Liver (tissue), 3 donors: Measurements from ENCODE around the gene FADD.

Experiments used
- CTCF ChIP-seq: fragments of 150-350 bp; IDR thresholded peaks from 2 replicates; pipeline ENCODE4 v1.5.1; 2017; ENCODE audit warnings: improper control_type of control experiment, low read depth, low read length; ENCODE audit not compliant: missing input control
- HNF4A ChIP-seq, 2 donors: conservative IDR thresholded peaks; 2 replicates each; pipeline ENCODE4 v1.6.1; 2016; ENCODE audit warnings: antibody characterized with exemption in 2 of 2, mild to moderate bottlenecking in 2 of 2
- RAD21 ChIP-seq, 2 donors: IDR thresholded peaks; 2 replicates each; pipeline ENCODE4 v1.6.1; 2016; ENCODE audit warnings: antibody characterized with exemption in 2 of 2, mild to moderate bottlenecking in 2 of 2
- REST ChIP-seq: IDR thresholded peaks from 2 replicates; pipeline ENCODE4 v1.6.1; 2016; ENCODE audit warnings: antibody characterized with exemption, mild to moderate bottlenecking
- SP1 ChIP-seq: IDR thresholded peaks from 2 replicates; pipeline ENCODE4 v1.6.1; 2018; ENCODE audit warnings: antibody characterized with exemption, mild to moderate bottlenecking
- donor health status: healthy.
- donor health status: healthy.

- TF ChIP-seq REST: no peak
- no peak for TF ChIP-seq CTCF
- no peak for TF ChIP-seq SP1
- no peak for TF ChIP-seq HNF4A (conservative IDR thresholded peaks at IDR 0.05)
- TF ChIP-seq RAD21 (IDR thresholded peaks at IDR 0.05): no peak
Measured at GRCh38 chr11:70220920-70221319, 17.8 kb downstream of the FADD start.
